Measurements from ENCODE around the gene FBN1. TPM values are rescaled to one million over a fixed set of nuclear protein-coding genes. Genes with fewer than 3 reads are reported as not detected.

The FBN1 gene
- total RNA-seq, 4 donors from 2014 or later = 113 to 147 (median 120) TPM

DNA sequence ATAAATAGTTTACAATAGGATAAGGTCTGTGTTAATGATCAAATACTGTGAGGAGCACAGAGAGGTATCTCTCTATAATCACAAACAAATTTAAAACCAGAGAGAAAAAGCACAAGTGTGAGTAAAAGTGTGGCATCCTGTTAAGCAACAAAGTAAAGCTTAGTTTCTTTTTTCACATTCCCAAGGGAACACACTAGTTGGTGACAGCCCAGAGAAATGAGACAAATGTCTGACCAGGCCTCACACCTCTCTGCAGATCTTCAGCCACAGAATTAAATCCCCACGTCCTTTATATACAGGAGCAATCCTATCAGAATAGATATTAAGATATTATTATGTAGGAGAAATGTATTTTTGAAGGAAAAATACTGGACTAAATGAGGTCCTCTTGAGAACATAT is 2.7 kb downstream of the FBN1 start:
- Histone ChIP-seq H3K4me3 (replicated peaks in 1 of 3) (peak overlapping the region in 1 of 3 donors; percentile 76), H3K4me1 (peaks cover 36% of the 10 kb centered on the region in 2 donors), H3K27me3 (no peaks in the 10 kb centered on the region), H3K27ac (peak overlapping the region in 2 of 3 donors; percentile 19 to 85), H3K36me3 (no peaks in the 10 kb centered on the region), H3K9me3 (no peaks in the 10 kb centered on the region)
- 53 to 55% methylated on average over 1 of the region's 1 CpG for WGBS, 2 donors
- intact Hi-C loops (cut with DNase I) = loop anchor here (10.0 kb wide), 3 partner anchors 138 to 288 kb away; partner anchors contain the start of gene CEP152
- no peak for DNase-seq
- TF ChIP-seq, protein P1, sequence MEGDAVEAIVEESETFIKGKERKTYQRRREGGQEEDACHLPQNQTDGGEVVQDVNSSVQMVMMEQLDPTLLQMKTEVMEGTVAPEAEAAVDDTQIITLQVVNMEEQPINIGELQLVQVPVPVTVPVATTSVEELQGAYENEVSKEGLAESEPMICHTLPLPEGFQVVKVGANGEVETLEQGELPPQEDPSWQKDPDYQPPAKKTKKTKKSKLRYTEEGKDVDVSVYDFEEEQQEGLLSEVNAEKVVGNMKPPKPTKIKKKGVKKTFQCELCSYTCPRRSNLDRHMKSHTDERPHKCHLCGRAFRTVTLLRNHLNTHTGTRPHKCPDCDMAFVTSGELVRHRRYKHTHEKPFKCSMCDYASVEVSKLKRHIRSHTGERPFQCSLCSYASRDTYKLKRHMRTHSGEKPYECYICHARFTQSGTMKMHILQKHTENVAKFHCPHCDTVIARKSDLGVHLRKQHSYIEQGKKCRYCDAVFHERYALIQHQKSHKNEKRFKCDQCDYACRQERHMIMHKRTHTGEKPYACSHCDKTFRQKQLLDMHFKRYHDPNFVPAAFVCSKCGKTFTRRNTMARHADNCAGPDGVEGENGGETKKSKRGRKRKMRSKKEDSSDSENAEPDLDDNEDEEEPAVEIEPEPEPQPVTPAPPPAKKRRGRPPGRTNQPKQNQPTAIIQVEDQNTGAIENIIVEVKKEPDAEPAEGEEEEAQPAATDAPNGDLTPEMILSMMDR (IDR thresholded peaks at IDR 0.05) = no peak
- TF ChIP-seq POLR2A (IDR thresholded peaks at IDR 0.05) = no peak

DNA sequence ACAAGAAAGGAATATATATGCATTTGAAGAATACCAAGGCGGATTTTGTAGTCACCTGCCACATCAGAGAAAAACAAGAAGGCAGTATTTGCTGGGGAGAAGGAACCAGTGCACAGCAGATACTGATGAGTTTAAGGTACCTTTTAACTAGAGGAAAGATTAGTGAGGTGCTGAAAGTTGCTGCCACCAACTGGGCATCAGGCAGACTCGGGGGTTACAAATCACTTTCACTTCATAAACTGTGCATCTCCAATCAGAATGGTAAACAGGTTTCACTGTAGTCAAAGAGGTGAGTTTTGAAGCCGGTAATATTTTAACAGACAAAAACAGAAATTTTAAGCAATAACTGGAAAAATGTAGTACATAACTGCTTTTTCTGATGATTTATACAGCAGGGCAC is 4.1 kb downstream of the FBN1 start:
- peak; percentile 43 to 53 for DNase-seq
- Histone ChIP-seq H3K9me3 (no peaks in the 10 kb centered on the region), H3K27me3 (no peaks in the 10 kb centered on the region), H3K4me3 (replicated peaks in 1 of 3) (no peak overlapping the region), H3K27ac (no peak overlapping the region), H3K4me1 (peaks cover 40 to 42% of the 10 kb centered on the region in 2 donors), H3K36me3 (no peaks in the 10 kb centered on the region)
- no peak for TF ChIP-seq POLR2A (IDR thresholded peaks at IDR 0.05)
- TF ChIP-seq, protein P1 (IDR thresholded peaks at IDR 0.05) = peak in 4 of 6 experiments; percentile 31 to 54 (median 50)
- 54 to 59% methylated on average over 3 of the region's 3 CpGs for WGBS, 2 donors
- intact Hi-C loops (cut with DNase I) = loop anchor here (10.0 kb wide), 3 partner anchors 137 to 287 kb away; partner anchors contain the start of gene CEP152

DNA sequence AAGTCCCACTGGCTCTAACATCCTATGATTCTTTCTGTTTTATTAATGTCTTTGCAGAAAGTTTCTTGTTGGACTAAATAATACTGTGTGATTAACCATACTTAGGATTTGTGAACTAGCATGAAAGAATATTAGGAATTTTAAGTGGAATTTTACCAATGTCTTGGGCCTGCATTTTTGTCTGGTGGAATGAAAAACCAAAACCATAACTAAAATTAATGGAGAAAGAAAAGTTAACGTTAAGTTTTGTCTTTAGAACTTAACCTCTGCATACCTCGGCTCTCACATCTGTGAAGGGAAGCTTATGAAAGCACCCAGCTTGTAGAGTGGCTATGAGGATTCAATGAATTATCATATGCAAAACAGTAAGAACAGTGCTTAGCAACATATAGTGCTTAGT is 6.5 kb downstream of the FBN1 start:
- Histone ChIP-seq H3K27me3 (no peaks in the 10 kb centered on the region), H3K9me3 (no peaks in the 10 kb centered on the region), H3K36me3 (no peaks in the 10 kb centered on the region), H3K27ac (no peak overlapping the region), H3K4me1 (peaks cover 39 to 50% of the 10 kb centered on the region in 2 donors), H3K4me3 (replicated peaks in 1 of 3) (no peak overlapping the region)
- intact Hi-C loops (cut with DNase I) = no loop called here
- no peak for DNase-seq
- no peak for TF ChIP-seq POLR2A (IDR thresholded peaks at IDR 0.05)
- TF ChIP-seq, protein P1 (IDR thresholded peaks at IDR 0.05) = no peak
- WGBS, 2 donors = 76 to 89% methylated on average over 2 of the region's 2 CpGs

DNA sequence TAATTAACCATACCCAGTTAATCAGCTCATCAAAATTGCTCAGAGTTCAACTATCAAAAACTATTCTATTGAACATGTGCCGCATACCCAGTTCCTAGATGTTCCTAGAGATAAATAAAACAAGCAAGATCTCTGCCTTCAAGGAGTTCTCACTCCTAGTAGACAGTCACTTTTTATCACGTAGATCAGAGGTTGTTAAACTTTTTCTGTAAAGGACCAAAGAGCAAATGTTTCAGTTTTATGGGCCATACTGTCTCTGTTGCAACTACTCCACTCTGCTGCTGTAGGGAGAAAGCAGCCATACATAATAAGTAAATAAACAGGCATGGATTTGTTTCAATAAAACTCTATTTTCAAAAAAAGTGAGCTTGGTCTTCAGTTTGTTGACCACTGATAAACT is 7.9 kb downstream of the FBN1 start:
- WGBS, 2 donors = 96 to 98% methylated on average over 2 of the region's 2 CpGs
- Histone ChIP-seq H3K4me3 (replicated peaks in 1 of 3) (no peak overlapping the region), H3K27ac (no peak overlapping the region), H3K27me3 (no peaks in the 10 kb centered on the region), H3K36me3 (no peaks in the 10 kb centered on the region), H3K4me1 (peaks cover 28 to 45% of the 10 kb centered on the region in 2 donors), H3K9me3 (no peaks in the 10 kb centered on the region)
- intact Hi-C loops (cut with DNase I) = no loop called here
- DNase-seq = no peak
- TF ChIP-seq, protein P1 (IDR thresholded peaks at IDR 0.05) = no peak
- TF ChIP-seq POLR2A (IDR thresholded peaks at IDR 0.05) = no peak

DNA sequence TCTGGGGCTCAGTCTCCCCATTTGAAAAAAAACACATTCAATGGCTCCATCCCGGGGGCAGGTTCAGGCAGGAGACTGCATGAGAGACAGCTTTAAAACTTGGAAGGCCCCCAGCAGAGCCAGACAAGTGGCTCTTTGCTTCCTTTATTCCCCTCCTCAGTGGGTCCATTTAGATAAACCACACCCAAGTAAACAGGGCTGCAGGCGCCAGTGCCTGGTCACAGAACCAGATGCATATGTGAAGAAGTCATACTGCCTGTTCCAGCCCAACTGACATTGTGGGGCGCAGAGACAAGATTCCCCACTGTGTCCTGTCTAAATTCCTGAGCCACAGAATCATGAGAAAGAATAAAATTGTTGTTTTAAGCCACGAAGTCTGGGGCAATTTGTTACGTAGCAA is 9.0 kb downstream of the FBN1 start:
- intact Hi-C loops (cut with DNase I) = no loop called here
- no peaks in the 10 kb centered on the region for H3K9me3 ChIP-seq
- H3K4me3 ChIP-seq (replicated peaks in 1 of 3) = no peak overlapping the region
- H3K27ac ChIP-seq = no peak overlapping the region
- no peak for DNase-seq
- peaks cover 17 to 36% of the 10 kb centered on the region in 2 donors for H3K4me1 ChIP-seq
- WGBS, 2 donors = 71 to 78% methylated on average over 5 of the region's 5 CpGs
- TF ChIP-seq, protein P1 (IDR thresholded peaks at IDR 0.05) = no peak
- TF ChIP-seq POLR2A (IDR thresholded peaks at IDR 0.05) = no peak
- H3K36me3 ChIP-seq = no peaks in the 10 kb centered on the region
- H3K27me3 ChIP-seq = no peaks in the 10 kb centered on the region

All from thyroid gland (tissue), 4 donors.